Nephron progenitor cell (in vitro differentiated cells): ENCODE results near the gene OR10AD1.
"Not testable (repeated sequence)": the region's sequence is repeated elsewhere in the genome, so short reads cannot be mapped to it uniquely, and the experiment has no call there.

Experiments used
- DNase-seq: peaks from one replicate; pipeline ENCODE4 v3.0.0; 2021
- H3K27ac Mint-ChIP-seq: 2 replicates; pipeline ENCODE4 v1.8.0; 2021; ENCODE audit warnings: mild to moderate bottlenecking, moderate library complexity, mixed read lengths
- H3K27me3 Mint-ChIP-seq: 2 replicates; pipeline ENCODE4 v1.8.0; 2021; ENCODE audit warnings: mild to moderate bottlenecking, low read depth, mixed read lengths; ENCODE audit not compliant: poor library complexity
- H3K36me3 Mint-ChIP-seq: 2 replicates; pipeline ENCODE4 v1.8.0; 2021; ENCODE audit warnings: low read depth, mixed read lengths
- H3K4me1 Mint-ChIP-seq: 2 replicates; pipeline ENCODE4 v1.8.0; 2021; ENCODE audit warnings: mixed read lengths
- H3K4me3 Mint-ChIP-seq: 2 replicates; pipeline ENCODE4 v1.8.0; 2021; ENCODE audit warnings: mild to moderate bottlenecking, moderate library complexity, mixed read lengths
- H3K9me3 Mint-ChIP-seq: 2 replicates; pipeline ENCODE4 v1.8.0; 2021; ENCODE audit warnings: mild to moderate bottlenecking, moderate library complexity, mixed read lengths
- CTCF ChIP-seq: fragments of 200-600 bp; sonication (generic); IDR thresholded peaks from 2 replicates; pipeline ENCODE4 v1.5.0; 2021; ENCODE audit warnings: antibody characterized with exemption

The OR10AD1 gene

GRCh38 chr12:48160807-48161206, 42.3 kb downstream of the OR10AD1 start:
- H3K36me3 Mint-ChIP-seq = no peaks in the 10 kb centered on the region
- H3K27ac Mint-ChIP-seq = no peak overlapping the region
- no peak overlapping the region for H3K4me3 Mint-ChIP-seq
- no peaks in the 10 kb centered on the region for H3K9me3 Mint-ChIP-seq
- TF ChIP-seq CTCF = no peak
- H3K4me1 Mint-ChIP-seq = peaks cover 21% of the 10 kb centered on the region
- peaks cover 24% of the 10 kb centered on the region for H3K27me3 Mint-ChIP-seq
- DNase-seq = no peak

DNA sequence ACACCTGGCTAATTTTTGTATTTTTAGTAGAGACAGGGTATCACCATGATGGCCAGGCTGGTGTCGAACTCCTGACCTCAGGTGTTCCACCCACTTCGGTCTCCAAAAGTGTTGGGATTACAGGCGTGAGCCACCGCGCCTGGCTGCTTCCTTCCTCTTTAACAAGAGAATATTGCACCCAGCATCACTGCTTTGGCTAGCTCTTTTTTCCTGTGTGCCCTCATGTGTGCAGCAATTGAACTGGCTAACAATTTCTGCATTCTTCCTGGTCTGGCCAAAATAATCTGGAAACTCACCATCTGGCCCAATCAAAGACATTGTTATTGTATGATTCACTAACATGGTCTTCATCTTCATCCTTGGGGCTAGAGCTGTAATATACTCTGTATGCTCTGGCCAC, 43.0 kb downstream of the OR10AD1 start:
- Mint-ChIP-seq H3K9me3 (no peaks in the 10 kb centered on the region), H3K27me3 (peaks cover 21% of the 10 kb centered on the region), H3K4me3 (no peak overlapping the region), H3K27ac (no peak overlapping the region), H3K36me3 (no peaks in the 10 kb centered on the region), H3K4me1 (peaks cover 21% of the 10 kb centered on the region)
- no peak for TF ChIP-seq CTCF
- DNase-seq = no peak

DNA sequence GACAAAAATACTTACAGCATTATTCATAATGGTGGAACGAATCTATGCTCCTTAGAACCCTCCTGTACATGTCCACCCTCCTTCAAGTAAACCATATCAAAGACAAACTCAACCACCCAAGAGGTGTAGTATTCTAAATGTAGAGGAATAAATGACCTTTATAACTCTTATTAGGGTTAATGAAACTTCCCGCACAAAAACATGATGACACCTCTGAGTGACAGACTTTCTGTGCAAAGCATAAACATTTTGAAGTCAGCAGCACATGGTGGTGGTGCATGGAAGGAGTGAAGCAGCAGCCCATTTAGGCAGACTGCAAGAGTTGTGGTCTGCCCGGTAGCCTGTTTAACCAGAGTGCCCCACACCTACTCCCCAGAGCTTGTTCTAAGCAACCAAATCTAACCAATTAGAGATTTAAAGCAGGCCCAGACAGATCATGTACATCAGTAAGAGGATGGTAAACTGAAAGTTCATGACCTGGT, 45.2 kb downstream of the OR10AD1 start:
- DNase-seq = no peak
- H3K27ac Mint-ChIP-seq = no peak overlapping the region
- peaks cover 21% of the 10 kb centered on the region for H3K4me1 Mint-ChIP-seq
- H3K27me3 Mint-ChIP-seq = peaks cover 17% of the 10 kb centered on the region
- H3K9me3 Mint-ChIP-seq = no peaks in the 10 kb centered on the region
- H3K4me3 Mint-ChIP-seq = peak overlapping the region; percentile 92
- peaks cover 5% of the 10 kb centered on the region for H3K36me3 Mint-ChIP-seq
- no peak for TF ChIP-seq CTCF

- Mint-ChIP-seq H3K27ac (peak within 1 kb of the TSS; percentile 89), H3K36me3 (peaks cover 5% of the 10 kb centered on the region)
Measured at GRCh38 chr12:48157018-48157888, 45.8 kb downstream of the OR10AD1 start, which contains the start of gene ASB8. Gene ASB8, minus strand, starts transcription at chr12:48157515. Its CDS starts 4,019 bp downstream, at chr12:48153496.

GRCh38 chr12:48156652-48157017, 46.5 kb downstream of the OR10AD1 start:
- no peak for TF ChIP-seq CTCF
- peak overlapping the region; percentile 92 for H3K4me3 Mint-ChIP-seq
- peak overlapping the region; percentile 74 for H3K27ac Mint-ChIP-seq
- H3K9me3 Mint-ChIP-seq = no peaks in the 10 kb centered on the region
- peaks cover 5% of the 10 kb centered on the region for H3K36me3 Mint-ChIP-seq
- H3K4me1 Mint-ChIP-seq = peaks cover 21% of the 10 kb centered on the region
- no peak for DNase-seq
- peaks cover 6% of the 10 kb centered on the region for H3K27me3 Mint-ChIP-seq

More at GRCh38 chr12:48157018-48157888, 45.8 kb downstream of the OR10AD1 start, which contains the start of gene ASB8:
- Mint-ChIP-seq H3K9me3 (no peaks in the 10 kb centered on the region), H3K27me3 (peaks cover 12% of the 10 kb centered on the region), H3K4me3 (peak within 1 kb of the TSS; percentile 92), H3K4me1 (peaks cover 21% of the 10 kb centered on the region)
- DNase-seq = peak; percentile 99
- peak; percentile 32 for TF ChIP-seq CTCF

DNA sequence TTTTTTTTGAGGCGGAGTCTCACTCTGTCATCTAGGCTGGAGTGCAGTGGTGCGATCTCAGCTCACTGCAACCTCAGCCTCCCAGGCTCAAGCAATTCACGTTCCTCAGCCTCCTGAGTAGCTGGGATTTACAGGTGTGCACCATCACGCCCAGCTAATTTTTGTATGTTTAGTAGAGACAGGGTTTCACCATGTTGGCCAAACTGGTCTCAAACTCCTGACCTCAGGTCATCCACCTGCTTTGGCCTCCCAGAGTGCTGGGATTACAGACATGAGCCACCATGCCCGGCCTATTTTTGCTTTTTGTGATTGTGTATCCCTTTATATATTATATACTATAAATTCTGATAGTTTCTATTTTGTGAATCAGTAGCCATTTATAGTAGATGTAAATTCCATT, 47.3 kb downstream of the OR10AD1 start:
- not testable (repeated sequence) for H3K9me3 Mint-ChIP-seq, H3K27ac Mint-ChIP-seq, DNase-seq, H3K27me3 Mint-ChIP-seq, H3K36me3 Mint-ChIP-seq
- Mint-ChIP-seq H3K4me1 (peaks cover 21% of the 10 kb centered on the region), H3K4me3 (peak overlapping the region; percentile 92)
